DND-41 (cell line): ENCODE measurements around the gene RABEP1.
"Not testable (repeated sequence)": the region's sequence is repeated elsewhere in the genome, so short reads cannot be mapped to it uniquely, and the experiment has no call there.

ENCODE experiments used
- ATAC-seq: fragments of 200-7000 bp; cut with Tn5 transposase; 3 replicates; pipeline ENCODE4 v1.9.1; 2021; ENCODE audit warnings: low read depth; ENCODE audit not compliant: insufficient read depth
- DNase-seq: peaks from one replicate; pipeline ENCODE4 v3.0.0-alpha.2; 2020
- H2AFZ ChIP-seq: 2 replicates; pipeline ENCODE4 v1.6.0; 2012; ENCODE audit warnings: low read depth, low read length
- H3K27ac ChIP-seq: 2 replicates; pipeline ENCODE4 v1.5.1; 2012; ENCODE audit warnings: low read length, inconsistent platforms
- H3K27me3 ChIP-seq: fragments of 200-600 bp; sonication (generic); 2 replicates; pipeline ENCODE4 v1.6.0; 2012; ENCODE audit warnings: low read length, mild to moderate bottlenecking, inconsistent platforms; ENCODE audit not compliant: insufficient read depth, poor library complexity
- H3K36me3 ChIP-seq: 2 replicates; pipeline ENCODE4 v1.5.1; 2012; ENCODE audit warnings: low read length, inconsistent platforms; ENCODE audit not compliant: insufficient read depth
- H3K4me1 ChIP-seq: 2 replicates; pipeline ENCODE4 v1.5.1; 2012; ENCODE audit warnings: mild to moderate bottlenecking, low read length; ENCODE audit not compliant: insufficient read depth
- H3K4me2 ChIP-seq: 2 replicates; pipeline ENCODE4 v1.6.0; 2012; ENCODE audit warnings: mild to moderate bottlenecking, moderate library complexity, low read length, inconsistent platforms; ENCODE audit not compliant: insufficient read depth
- H3K4me3 ChIP-seq, 2 experiments: fragments of 200-600 bp in 1 of 2; shearing (Covaris generic) in 1 of 2; 2 replicates each; pipeline ENCODE4 v1.5.1; 2012 to 2016; ENCODE audit warnings: inconsistent platforms in 2 of 2, low read length in 2 of 2, mild to moderate bottlenecking in 2 of 2, low read depth in 1 of 2, moderate library complexity in 1 of 2
- H3K79me2 ChIP-seq: 2 replicates; pipeline ENCODE4 v1.6.0; 2012; ENCODE audit warnings: low read length, inconsistent platforms; ENCODE audit not compliant: insufficient read depth
- H3K9ac ChIP-seq: 2 replicates; pipeline ENCODE4 v1.6.0; 2012; ENCODE audit warnings: low read depth, mild to moderate bottlenecking, inconsistent platforms, low read length, moderate library complexity
- H3K9me3 ChIP-seq: 2 replicates; pipeline ENCODE4 v1.5.1; 2012; ENCODE audit warnings: low read length, moderate library complexity, mild to moderate bottlenecking, inconsistent platforms; ENCODE audit not compliant: insufficient read depth, severe bottlenecking
- H4K20me1 ChIP-seq: 2 replicates; pipeline ENCODE4 v1.6.0; 2012; ENCODE audit warnings: low read length; ENCODE audit not compliant: insufficient read depth
- CTCF ChIP-seq: IDR thresholded peaks from 2 replicates; pipeline ENCODE4 v1.5.1; 2012; ENCODE audit warnings: borderline replicate concordance, low read length, moderate library complexity, mild to moderate bottlenecking; ENCODE audit not compliant: poor library complexity, severe bottlenecking; ENCODE audit errors: extremely low read depth
- EZH2 ChIP-seq: IDR thresholded peaks from 3 replicates; pipeline ENCODE4 v1.6.1; 2012; ENCODE audit warnings: borderline replicate concordance, low read depth, mild to moderate bottlenecking, moderate library complexity, low read length, inconsistent platforms; ENCODE audit not compliant: severe bottlenecking

The RABEP1 gene

GRCh38 chr17:5425826-5426225 is 143.7 kb downstream of the RABEP1 start:
- H3K27me3 ChIP-seq: no peaks in the 10 kb centered on the region
- peaks cover 45% of the 10 kb centered on the region for H3K79me2 ChIP-seq
- H3K4me1 ChIP-seq: peaks cover 26% of the 10 kb centered on the region
- H4K20me1 ChIP-seq: 0 out of 2 replicates have a peak, but pooled peaks cover 10% of the 10 kb centered on the region
- H3K4me2 ChIP-seq: no peak overlapping the region
- H3K36me3 ChIP-seq: peaks cover 83% of the 10 kb centered on the region
- DNase-seq (no peak), ATAC-seq (no peak)
- H2AFZ ChIP-seq: no peak overlapping the region
- TF ChIP-seq CTCF: no peak
- no peak for TF ChIP-seq EZH2
- no peak overlapping the region for H3K9ac ChIP-seq
- H3K9me3 ChIP-seq: no peaks in the 10 kb centered on the region
- no peak overlapping the region for H3K27ac ChIP-seq
- H3K4me3 ChIP-seq: no peak overlapping the region

GRCh38 chr17:5429191-5429887 is 147.3 kb downstream of the RABEP1 start:
- Histone ChIP-seq H3K4me1 (no peaks in the 10 kb centered on the region), H3K27ac (no peak overlapping the region), H4K20me1 (peaks cover 26% of the 10 kb centered on the region), H3K79me2 (peaks cover 26% of the 10 kb centered on the region), H3K4me2 (no peak overlapping the region), H2AFZ (no peak overlapping the region), H3K27me3 (no peaks in the 10 kb centered on the region), H3K9me3 (no peaks in the 10 kb centered on the region), H3K4me3 (no peak overlapping the region), H3K36me3 (peaks cover 84% of the 10 kb centered on the region), H3K9ac (no peak overlapping the region)
- ATAC-seq (no peak), DNase-seq (no peak)
- TF ChIP-seq EZH2 (no peak), CTCF (no peak)

DNA sequence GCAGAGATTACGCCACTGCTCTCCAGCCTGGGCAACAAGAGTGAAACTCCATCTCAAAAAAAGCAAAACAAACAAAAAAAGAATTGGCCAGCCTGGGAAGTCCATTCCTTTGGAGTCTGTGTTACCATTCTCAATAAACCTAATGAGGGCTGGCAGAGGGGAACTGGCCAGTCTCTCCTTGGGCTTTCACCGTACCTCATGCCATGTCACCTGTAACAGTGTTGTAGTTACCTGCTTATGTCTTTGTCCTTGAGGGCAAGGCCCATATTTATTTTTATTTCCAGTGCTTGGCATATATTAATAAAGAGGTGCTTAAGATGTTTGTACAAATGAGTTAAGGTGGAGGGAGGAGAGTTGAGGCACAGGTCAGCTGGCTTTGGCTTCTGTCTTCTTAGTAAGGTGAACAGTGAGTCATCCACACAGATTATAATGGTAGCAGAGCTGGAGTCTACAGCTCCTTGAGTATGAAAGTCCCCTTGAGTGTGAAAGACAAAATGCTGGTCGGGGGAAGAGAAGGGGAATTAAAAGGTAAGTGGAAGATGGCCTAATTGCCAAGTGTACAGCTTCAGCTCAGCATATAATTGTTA is 148.4 kb downstream of the RABEP1 start:
- Histone ChIP-seq H3K4me2 (no peak overlapping the region), H3K9ac (no peak overlapping the region), H3K27ac (no peak overlapping the region), H4K20me1 (peaks cover 35% of the 10 kb centered on the region), H3K9me3 (no peaks in the 10 kb centered on the region), H3K4me3 (no peak overlapping the region), H3K36me3 (peaks cover 83% of the 10 kb centered on the region), H2AFZ (no peak overlapping the region), H3K27me3 (no peaks in the 10 kb centered on the region), H3K79me2 (peaks cover 28% of the 10 kb centered on the region), H3K4me1 (peaks cover 6% of the 10 kb centered on the region; the same call in 1 of the 2 replicates)
- no peak for TF ChIP-seq EZH2
- ATAC-seq (no peak), DNase-seq (no peak)

- Histone ChIP-seq H3K36me3 (peaks cover 82% of the 10 kb centered on the region), H4K20me1 (peaks cover 29% of the 10 kb centered on the region), H3K79me2 (peaks cover 26% of the 10 kb centered on the region), H3K4me1 (peaks cover 10% of the 10 kb centered on the region)
- H3K4me3 ChIP-seq, H2AFZ ChIP-seq, H3K27me3 ChIP-seq, ATAC-seq, H3K27ac ChIP-seq, H3K4me2 ChIP-seq, H3K9me3 ChIP-seq, H3K9ac ChIP-seq: not testable (repeated sequence)
- DNase-seq: peak; percentile 45
Observed at GRCh38 chr17:5431234-5431633, 149.2 kb downstream of the RABEP1 start.
